WI38 (cell line): ENCODE measurements around the gene HPS5.

Experiments
- H3K4me3 ChIP-seq: 2 replicates; pipeline ENCODE4 v1.5.1; 2011; ENCODE audit warnings: low read depth, mild to moderate bottlenecking, control low read depth, low read length
- CTCF ChIP-seq: IDR thresholded peaks from 2 replicates; pipeline ENCODE4 v1.5.1; 2012; ENCODE audit warnings: low read depth, mild to moderate bottlenecking, control low read depth, low read length

The HPS5 gene

GRCh38 chr11:18245396-18245795 lies 76.5 kb downstream of the HPS5 start:
- no peak overlapping the region for H3K4me3 ChIP-seq
- TF ChIP-seq CTCF, result no peak

GRCh38 chr11:18243783-18244362 lies 78.1 kb downstream of the HPS5 start:
- TF ChIP-seq CTCF, result peak; percentile 78
- no peak overlapping the region for H3K4me3 ChIP-seq

- H3K4me3 ChIP-seq, result no peak overlapping the region
- TF ChIP-seq CTCF, result no peak
Measured at GRCh38 chr11:18239655-18240054, 82.3 kb downstream of the HPS5 start.

GRCh38 chr11:18236664-18237356 lies 85.1 kb downstream of the HPS5 start, which contains the start of gene SAA4:
SAA4 (minus strand) TSS chr11:18236802; CDS start chr11:18235926, 876 bp downstream.
- no peak within 1 kb of the TSS for H3K4me3 ChIP-seq
- TF ChIP-seq CTCF, result no peak

- H3K4me3 ChIP-seq, result no peak overlapping the region
- no peak for TF ChIP-seq CTCF
Measured at GRCh38 chr11:18235394-18236334, 86.3 kb downstream of the HPS5 start.

- TF ChIP-seq CTCF, result no peak
- H3K4me3 ChIP-seq, result no peak overlapping the region
Measured at GRCh38 chr11:18233912-18234311, 88.0 kb downstream of the HPS5 start.
